Adrenal gland (tissue), 12 donors: ENCODE results near the gene CDC73. TPM values are rescaled to one million over a fixed set of nuclear protein-coding genes. Genes with fewer than 3 reads are reported as not detected.

Experiments
- DNase-seq, 7 donors: peaks; one replicate each; pipeline ENCODE4 v3.0.0-alpha.2; 2019 to 2020
- H3K27ac ChIP-seq, 5 donors: fragments of 200-600 bp; sonication (generic) in 4 of 5; 1 replicate in 3 of 5; 2 replicates in 2 of 5; pipeline versions ENCODE4 v1.5.1 to v1.8.0; 2016 to 2020; ENCODE audit warnings: mild to moderate bottlenecking in 1 of 5
- H3K27me3 ChIP-seq: fragments of 200-600 bp; 2 replicates; pipeline ENCODE4 v1.8.0; 2021
- H3K36me3 ChIP-seq, 2 donors: fragments of 200-600 bp; replicated peaks in 1 of 2; 1 replicate in 1 of 2; 2 replicates in 1 of 2; pipeline versions ENCODE4 v1.5.1 to v1.8.0; 2018 to 2022
- H3K4me1 ChIP-seq, 2 donors: fragments of 200-600 bp; replicated peaks in 1 of 2; 1 replicate in 1 of 2; 2 replicates in 1 of 2; pipeline versions ENCODE4 v1.5.1 to v1.8.0; 2018 to 2021
- H3K4me3 ChIP-seq, 4 donors: fragments of 200-600 bp; sonication (generic) in 3 of 4; one replicate each; pipeline ENCODE4 v1.5.1; 2016 to 2018
- H3K9me3 ChIP-seq, 3 donors: fragments of 200-600 bp; sonication (generic) in 1 of 3; replicated peaks in 1 of 3; 1 replicate in 2 of 3; 2 replicates in 1 of 3; pipeline versions ENCODE4 v1.5.1 to v1.8.0; 2016 to 2021
- POLR2A ChIP-seq, 2 donors: fragments of 450-650 bp; IDR thresholded peaks; one replicate each; pipeline ENCODE4 v1.6.1; 2017; ENCODE audit warnings: antibody characterized with exemption in 2 of 2, mild to moderate bottlenecking in 2 of 2, moderate library complexity in 1 of 2
- WGBS, 4 donors: extraction: QIAGEN DNeasy Blood & Tissue Kit in 2 of 4; methylation state at CpG; one replicate each; pipeline versions ENCODE4 v1.1.5 to v1.1.7; 2013 to 2017; 5-methylcytosine and 5-hydroxymethylcytosine counted together
- intact Hi-C, 2 donors: fragments of 100-400 bp; cut with DNase I; formaldehyde crosslinking; loops; one replicate each; pipeline versions ENCODE4 v1.14.1 to v1.15.0; 2022 to 2023
- polyA plus RNA-seq, 3 donors: library from polyadenylated mRNA; stranded (reverse); fragments of 200-250 nt in 2 of 3; fragments of 350-450 nt in 1 of 3; fragmentation: Illumina TruSeq in 1 of 3; extraction: RNeasy Lipid Tissue Mini Kit (QIAGEN cat#74804) in 1 of 3; gene quantifications; one replicate each; pipeline ENCODE4 v1.2.3, GENCODE V29; 2013 to 2014
- total RNA-seq, 9 donors: library from RNA; depleted of rRNA in 4 of 9; stranded (reverse); fragments of >200 nt in 4 of 9; fragments of 120-200 nt in 1 of 9; fragmentation: NEBNext Ultra II Directional in 1 of 9; extraction: Animal tissue kit (Norgen Biotek cat#: 25700) in 1 of 9; gene quantifications; one replicate each; pipeline versions ENCODE4 v1.1.0 to v1.2.4, GENCODE V29; 2013 to 2023
- TF ChIP-seq, protein P1 (sequence below), 6 experiments: fragments of 450-650 bp in 4 of 6; fragments of 200-600 bp in 2 of 6; sonication (generic) in 1 of 6; IDR thresholded peaks; 1 replicate in 5 of 6; 2 replicates in 1 of 6; pipeline versions ENCODE4 v1.5.1 to v1.8.0; 2016 to 2021; ENCODE audit warnings: antibody characterized with exemption in 6 of 6, mild to moderate bottlenecking in 2 of 6, moderate library complexity in 1 of 6
- donor health status: healthy with polysubstance abuse.
- donor health status: Bipolar disorder and iron deficiency.
- donor health status: DM: yes; HTN: yes; CAD: no.
- donor health status: DM: no; HTN: no; CAD: no.
- donor health status: DM: no; HTN: no; CAD: no.
- donor health status: DM: yes; HTN: yes; CAD: no.

The CDC73 gene
- total and polyA plus RNA-seq, 12 donors = 5.9 to 64.0 (median 36.1) TPM

DNA sequence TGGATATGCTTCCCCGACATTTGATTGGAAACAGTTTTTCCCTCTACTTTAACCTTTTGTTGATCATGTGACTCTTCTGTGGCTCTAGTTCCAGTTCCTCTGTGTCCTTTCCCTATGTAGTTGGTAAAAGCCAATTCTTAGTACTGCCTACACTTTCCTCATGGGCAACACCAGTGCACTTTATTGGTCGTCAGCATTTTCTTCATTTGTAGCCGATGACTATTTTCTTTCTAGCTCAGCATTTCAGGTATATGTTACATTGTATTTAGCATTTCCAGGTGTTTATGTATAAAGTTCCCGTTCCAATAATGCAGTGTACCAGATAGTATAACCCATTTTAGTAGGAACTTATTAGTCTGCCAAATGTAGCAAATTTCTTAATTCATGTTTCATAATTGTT lies 92.2 kb downstream of the CDC73 start:
- no peaks in the 10 kb centered on the region for H3K9me3 ChIP-seq
- intact Hi-C loops = no loop called here
- TF ChIP-seq, protein P1, sequence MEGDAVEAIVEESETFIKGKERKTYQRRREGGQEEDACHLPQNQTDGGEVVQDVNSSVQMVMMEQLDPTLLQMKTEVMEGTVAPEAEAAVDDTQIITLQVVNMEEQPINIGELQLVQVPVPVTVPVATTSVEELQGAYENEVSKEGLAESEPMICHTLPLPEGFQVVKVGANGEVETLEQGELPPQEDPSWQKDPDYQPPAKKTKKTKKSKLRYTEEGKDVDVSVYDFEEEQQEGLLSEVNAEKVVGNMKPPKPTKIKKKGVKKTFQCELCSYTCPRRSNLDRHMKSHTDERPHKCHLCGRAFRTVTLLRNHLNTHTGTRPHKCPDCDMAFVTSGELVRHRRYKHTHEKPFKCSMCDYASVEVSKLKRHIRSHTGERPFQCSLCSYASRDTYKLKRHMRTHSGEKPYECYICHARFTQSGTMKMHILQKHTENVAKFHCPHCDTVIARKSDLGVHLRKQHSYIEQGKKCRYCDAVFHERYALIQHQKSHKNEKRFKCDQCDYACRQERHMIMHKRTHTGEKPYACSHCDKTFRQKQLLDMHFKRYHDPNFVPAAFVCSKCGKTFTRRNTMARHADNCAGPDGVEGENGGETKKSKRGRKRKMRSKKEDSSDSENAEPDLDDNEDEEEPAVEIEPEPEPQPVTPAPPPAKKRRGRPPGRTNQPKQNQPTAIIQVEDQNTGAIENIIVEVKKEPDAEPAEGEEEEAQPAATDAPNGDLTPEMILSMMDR (IDR thresholded peaks at IDR 0.05) = no peak
- TF ChIP-seq POLR2A (IDR thresholded peaks at IDR 0.05) = no peak
- no peak overlapping the region for H3K4me3 ChIP-seq
- H3K27ac ChIP-seq = no peak overlapping the region
- no peak for DNase-seq
- WGBS, 4 donors = 94 to 99% (median 98%) methylated on average over 4 of the region's 4 CpGs
- H3K4me1 ChIP-seq = no peaks in the 10 kb centered on the region
- H3K36me3 ChIP-seq = no peaks in the 10 kb centered on the region
- no peaks in the 10 kb centered on the region for H3K27me3 ChIP-seq

DNA sequence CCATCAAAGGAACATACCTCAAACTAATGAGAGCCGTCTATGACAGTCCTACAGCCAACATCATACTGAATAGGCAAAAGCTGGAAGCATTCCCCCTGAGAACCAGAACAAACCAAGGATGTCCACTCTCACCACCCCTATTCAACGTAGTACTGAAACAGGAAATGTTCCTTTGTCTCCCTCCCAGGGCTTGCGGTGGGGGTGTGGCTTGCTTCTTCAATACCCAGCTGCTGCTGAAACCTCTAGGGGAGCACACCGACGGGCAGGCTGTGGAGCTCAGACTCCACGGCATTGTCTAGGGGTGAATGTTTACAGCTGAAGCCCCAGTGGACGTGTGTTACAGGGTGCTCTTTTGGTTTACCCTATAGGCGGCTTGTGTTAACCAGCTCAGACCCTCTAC lies 95.1 kb downstream of the CDC73 start:
- Histone ChIP-seq H3K36me3 (no peaks in the 10 kb centered on the region), H3K4me1 (no peaks in the 10 kb centered on the region), H3K9me3 (no peaks in the 10 kb centered on the region), H3K4me3 (no peak overlapping the region), H3K27ac (no peak overlapping the region), H3K27me3 (no peaks in the 10 kb centered on the region)
- no peak for DNase-seq
- intact Hi-C loops = no loop called here
- 86 to 91% (median 89%) methylated on average over 6 to 8 of the region's 8 CpGs for WGBS, 4 donors
- TF ChIP-seq, protein P1 (IDR thresholded peaks at IDR 0.05) = no peak
- TF ChIP-seq POLR2A (IDR thresholded peaks at IDR 0.05) = no peak

DNA sequence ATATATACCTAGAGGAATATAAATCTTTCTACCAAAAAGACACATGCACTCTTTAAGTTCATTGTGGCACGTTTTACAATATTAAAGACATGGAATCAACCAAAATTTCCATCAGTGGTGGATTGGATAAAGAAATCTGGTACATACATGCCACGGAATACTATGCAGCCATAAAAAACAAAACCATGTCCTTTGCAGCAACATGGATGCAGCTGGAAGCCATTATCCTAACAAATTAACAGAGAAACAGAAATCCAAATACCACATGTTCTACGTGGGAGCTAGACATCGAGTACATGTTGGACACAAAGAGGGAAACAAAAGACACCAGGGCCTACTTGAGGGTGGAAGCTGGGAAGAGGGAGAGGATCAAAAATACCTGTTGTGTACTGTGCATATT lies 97.6 kb downstream of the CDC73 start:
- no peaks in the 10 kb centered on the region for H3K27me3 ChIP-seq
- 94 to 97% (median 96%) methylated on average over 4 of the region's 4 CpGs for WGBS, 4 donors
- DNase-seq = no peak
- H3K27ac ChIP-seq = no peak overlapping the region
- TF ChIP-seq, protein P1 (IDR thresholded peaks at IDR 0.05) = no peak
- TF ChIP-seq POLR2A (IDR thresholded peaks at IDR 0.05) = no peak
- intact Hi-C loops = no loop called here
- no peaks in the 10 kb centered on the region for H3K4me1 ChIP-seq
- no peaks in the 10 kb centered on the region for H3K36me3 ChIP-seq
- H3K9me3 ChIP-seq = no peaks in the 10 kb centered on the region
- H3K4me3 ChIP-seq = no peak overlapping the region

DNA sequence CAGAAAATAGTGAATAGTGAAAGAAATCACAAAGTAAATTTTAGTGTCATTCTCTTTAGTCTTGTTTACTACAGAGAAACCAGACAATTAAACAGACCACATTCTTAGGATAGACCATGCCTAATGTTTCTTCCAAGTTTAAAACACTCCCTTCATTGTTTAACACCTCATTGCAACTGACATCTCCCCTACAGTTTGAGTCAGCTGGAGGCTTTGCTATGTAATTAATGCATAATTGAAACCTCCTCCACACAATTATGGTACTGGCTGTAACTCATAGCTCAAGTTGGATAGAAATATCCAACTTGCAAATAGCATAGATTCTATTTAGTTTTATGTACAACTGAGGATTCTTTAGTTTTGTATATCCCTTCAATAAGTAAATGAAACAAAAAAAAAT lies 99.8 kb downstream of the CDC73 start:
- Histone ChIP-seq H3K9me3 (no peaks in the 10 kb centered on the region), H3K27me3 (no peaks in the 10 kb centered on the region), H3K36me3 (no peaks in the 10 kb centered on the region), H3K4me1 (peaks cover 0 to 8% of the 10 kb centered on the region in 2 donors), H3K27ac (no peak overlapping the region), H3K4me3 (no peak overlapping the region)
- no peak for TF ChIP-seq POLR2A (IDR thresholded peaks at IDR 0.05)
- TF ChIP-seq, protein P1 (IDR thresholded peaks at IDR 0.05) = no peak
- intact Hi-C loops = no loop called here
- DNase-seq = no peak
